ENCODE data around the gene PRKCG.
"Not testable (repeated sequence)": the region's sequence is repeated elsewhere in the genome, so short reads cannot be mapped to it uniquely, and the experiment has no call there.

PRKCG gene

GRCh38 chr19:53945998-53946397 lies 64.0 kb downstream of the PRKCG start:
- DNase-seq, result no peak

- no peak for DNase-seq
These were observed 65.6 kb downstream of the PRKCG start for GRCh38 chr19:53947624-53948023.

GRCh38 chr19:53948611-53949010 lies 66.6 kb downstream of the PRKCG start:
- not testable (repeated sequence) for DNase-seq

- DNase-seq, result no peak
These were observed 69.4 kb downstream of the PRKCG start for GRCh38 chr19:53951436-53951835.

GRCh38 chr19:53951947-53952346 lies 70.0 kb downstream of the PRKCG start:
- DNase-seq, result no peak

- no peak for DNase-seq
These were observed 71.4 kb downstream of the PRKCG start for GRCh38 chr19:53953383-53953782.
